CD4-positive, alpha-beta T cell treated with Interleukin-2 at 100 ng/mL for 4 hours (primary cell): ENCODE results near the gene OR4F15.
"Not testable (repeated sequence)": the region's sequence is repeated elsewhere in the genome, so short reads cannot be mapped to it uniquely, and the experiment has no call there.

Source experiments
- DNase-seq: peaks from one replicate; pipeline ENCODE4 v3.0.0-alpha.2; 2020; ENCODE audit warnings: low spot score

The OR4F15 gene, protein sequence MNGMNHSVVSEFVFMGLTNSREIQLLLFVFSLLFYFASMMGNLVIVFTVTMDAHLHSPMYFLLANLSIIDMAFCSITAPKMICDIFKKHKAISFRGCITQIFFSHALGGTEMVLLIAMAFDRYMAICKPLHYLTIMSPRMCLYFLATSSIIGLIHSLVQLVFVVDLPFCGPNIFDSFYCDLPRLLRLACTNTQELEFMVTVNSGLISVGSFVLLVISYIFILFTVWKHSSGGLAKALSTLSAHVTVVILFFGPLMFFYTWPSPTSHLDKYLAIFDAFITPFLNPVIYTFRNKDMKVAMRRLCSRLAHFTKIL

DNA sequence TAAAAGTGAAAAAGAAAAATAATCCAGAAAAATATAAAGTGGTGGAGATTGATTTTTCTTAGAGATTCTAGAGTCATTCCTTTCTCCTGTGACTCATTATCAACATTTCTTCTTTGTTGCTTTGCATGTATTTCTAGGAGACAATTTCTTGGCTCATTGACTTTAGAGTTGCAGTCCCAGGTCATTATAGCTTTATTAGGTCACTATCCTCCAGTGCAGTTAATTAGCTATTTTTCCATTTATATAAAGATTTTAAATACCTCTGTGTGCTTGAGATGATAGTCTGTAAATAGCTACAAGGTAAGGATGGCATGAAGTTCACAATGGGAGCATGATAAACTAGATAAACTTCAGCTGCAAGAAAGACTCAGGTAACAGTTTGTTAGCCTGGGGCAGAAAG is at the start of gene OR4F15:
Gene OR4F15, plus strand, starts transcription at position 301 of the 400 bp plus-strand sequence. CDS start 5,985 bp downstream, outside the sequence.
- DNase-seq, result no peak

DNA sequence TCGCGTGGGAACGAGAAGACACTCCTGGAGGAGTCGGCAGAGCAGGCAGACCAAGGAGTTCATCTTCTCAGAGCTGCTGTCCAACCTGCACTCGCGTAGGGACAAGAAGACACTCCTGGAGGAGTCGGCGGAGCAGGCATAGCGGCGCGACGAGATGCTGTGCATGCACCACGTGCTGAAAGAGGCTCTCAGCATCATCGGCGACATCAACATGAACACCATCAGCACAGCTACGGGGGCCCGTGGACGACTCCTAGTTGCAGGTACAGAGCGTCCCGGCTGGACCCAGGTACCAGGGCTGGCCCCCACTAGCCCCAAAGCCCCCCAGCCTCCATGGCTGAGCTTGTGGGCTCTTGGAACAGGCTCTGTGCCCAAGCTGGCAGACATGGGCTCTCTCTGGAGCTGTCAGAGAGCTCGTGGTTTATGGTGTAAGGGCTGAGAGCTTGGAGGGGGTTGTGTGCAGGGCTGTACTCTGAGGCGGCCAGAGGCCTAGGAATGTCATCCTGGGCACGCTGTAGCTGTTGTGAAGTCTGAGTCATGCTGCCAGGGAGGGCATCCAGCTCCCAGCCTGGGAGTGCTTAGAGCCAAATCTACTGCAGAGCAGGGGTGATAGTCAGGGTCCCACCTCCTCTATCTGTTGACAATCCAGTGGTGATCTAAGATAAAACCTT is 47.2 kb upstream of the OR4F15 start:
- DNase-seq, result not testable (repeated sequence)

DNA sequence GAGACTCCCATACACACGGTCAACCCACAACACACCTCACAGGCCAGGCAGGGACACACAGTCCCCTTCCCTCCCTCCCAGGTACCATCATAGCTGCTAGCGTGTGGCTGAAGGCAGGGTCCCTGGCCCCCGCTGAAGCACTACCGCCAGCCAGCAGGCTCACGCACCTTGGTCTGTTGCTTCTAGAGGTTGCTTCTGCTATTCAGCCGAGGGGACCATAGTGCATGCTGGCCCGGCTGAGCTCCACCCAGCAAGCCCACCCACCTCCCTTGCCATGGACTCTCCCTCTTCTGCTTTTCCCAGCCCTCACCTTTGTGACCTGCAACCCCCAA is 46.7 kb upstream of the OR4F15 start:
- DNase-seq, result not testable (repeated sequence)

DNA sequence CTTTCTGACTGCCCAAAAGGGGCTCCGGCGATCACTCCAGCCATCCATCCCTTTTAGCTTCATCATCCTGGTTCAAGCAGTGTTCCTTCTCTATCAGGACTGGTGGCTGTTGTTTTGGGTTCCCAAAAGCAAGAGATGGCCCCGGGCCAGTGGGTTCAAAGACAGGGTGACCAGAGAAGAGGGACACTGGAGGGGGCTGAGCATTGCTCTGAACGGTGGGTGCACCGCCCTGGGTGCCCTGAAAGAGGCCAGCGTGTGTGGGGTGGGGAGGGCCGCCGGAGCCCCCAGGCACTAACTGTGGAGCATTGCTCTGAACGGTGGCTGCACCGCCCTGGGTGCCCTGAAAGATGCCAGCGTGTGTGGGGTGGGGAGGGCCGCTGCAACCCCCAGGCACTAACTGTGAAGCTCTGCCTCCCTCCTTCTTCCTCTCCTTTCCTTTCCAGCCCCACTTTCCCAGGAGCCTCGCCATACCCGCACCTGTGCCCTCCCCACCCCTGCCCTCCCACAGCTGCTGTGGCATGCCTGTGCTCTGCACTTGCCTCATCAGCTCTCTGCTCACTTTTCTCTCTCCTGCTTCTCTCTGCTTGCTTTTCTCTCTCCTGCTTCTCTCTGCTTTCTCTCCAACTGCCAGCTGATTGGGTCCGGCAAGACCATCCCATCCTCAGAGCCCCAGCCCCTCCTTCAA is 46.1 kb upstream of the OR4F15 start:
- DNase-seq, result no peak

DNA sequence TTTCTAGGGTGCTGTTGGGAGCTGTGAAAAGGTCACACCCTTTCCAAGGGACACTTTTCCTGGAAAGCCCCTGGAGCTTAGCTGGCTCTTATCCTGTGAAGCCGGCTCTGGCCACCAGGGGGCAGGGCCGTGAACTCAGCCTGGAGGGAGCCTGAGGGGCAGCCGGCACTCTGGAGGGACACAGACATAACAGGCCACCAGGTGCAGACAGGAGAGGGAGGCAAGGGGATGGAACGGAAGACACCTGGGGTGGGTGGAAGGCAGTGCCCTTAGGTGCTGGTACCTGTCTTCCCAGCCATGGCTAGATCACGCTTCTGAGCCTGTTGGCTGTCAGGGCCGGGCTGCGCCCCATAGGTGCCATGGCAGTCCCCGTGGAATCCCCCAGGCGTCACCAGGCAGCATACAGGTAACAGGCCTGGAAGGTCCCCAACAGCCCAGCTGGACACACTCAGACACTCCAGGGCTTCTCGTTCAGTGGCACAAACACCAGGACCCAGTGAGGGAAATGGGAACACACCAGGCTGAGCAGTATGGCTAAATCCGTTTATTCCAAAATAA is 44.8 kb upstream of the OR4F15 start:
- DNase-seq, result not testable (repeated sequence)

DNA sequence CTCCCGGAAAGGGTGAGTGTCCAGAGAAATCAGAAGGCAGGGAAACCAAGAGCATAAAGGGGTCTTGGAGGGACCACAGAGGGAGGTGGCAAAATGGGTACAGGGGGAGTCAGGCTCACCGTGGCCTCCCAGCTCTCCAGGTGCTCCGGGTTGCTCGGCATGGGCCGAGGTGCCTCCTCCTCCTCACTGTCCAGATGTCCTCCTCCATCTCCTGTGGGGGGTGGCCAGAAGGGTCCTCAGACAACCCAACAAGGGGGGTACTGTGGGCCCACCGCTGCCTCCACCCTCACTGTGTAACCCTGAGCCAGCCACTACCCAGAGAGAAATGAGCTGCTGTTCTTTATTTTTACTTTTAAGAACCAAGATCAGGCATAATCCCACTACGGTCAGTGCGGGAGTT is 39.1 kb upstream of the OR4F15 start:
- DNase-seq, result no peak

DNA sequence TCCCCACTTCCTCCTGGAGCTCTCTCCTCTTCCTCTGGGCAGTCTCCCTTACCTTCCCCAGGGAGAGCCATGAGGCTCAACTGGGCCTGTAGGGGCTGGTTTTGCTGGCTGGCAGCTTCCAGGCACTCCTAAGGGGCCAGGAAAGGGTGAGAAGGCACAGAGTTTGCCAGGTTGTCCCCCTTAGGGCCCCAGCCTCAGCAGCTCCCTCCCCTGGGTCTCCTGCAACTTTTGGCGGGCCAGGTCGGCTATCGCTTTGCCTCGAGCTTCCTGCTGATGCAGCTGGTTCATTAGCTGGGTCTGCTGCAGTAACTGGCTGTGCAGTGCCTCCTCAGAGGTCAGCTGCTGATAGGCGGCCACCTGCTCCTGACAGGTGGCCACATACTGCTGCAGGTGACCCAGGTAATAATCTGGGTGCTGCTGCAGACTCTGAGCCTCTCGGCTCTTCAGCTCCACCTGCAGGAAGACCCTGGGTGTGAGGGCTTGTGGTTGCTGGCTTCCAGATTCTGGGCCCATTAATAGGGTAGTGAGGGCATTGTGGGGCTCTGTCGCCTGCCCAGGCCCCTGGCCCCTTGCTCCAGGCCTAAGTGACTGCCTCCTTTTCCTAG is 38.4 kb upstream of the OR4F15 start:
- peak; percentile 5 for DNase-seq

DNA sequence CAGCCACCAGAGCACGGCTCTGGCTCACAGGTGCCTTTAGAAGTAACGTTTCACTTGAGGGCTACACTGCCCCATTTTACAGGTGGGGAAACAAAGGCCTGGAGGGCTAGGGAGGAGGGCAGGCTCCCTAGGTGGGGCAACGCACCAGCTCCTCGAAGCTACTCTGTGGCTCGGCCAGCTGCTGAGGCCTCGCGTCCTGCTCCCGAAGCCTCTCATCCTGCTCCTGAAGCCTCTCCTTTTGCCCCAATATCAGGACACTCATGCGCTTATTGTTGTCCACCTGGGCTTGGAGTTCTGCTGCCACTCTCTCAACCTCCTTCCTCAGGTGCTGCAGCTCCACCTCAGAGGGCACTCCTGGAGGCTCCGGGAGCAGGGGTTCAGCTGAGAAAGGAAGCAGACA is 36.9 kb upstream of the OR4F15 start:
- no peak for DNase-seq

DNA sequence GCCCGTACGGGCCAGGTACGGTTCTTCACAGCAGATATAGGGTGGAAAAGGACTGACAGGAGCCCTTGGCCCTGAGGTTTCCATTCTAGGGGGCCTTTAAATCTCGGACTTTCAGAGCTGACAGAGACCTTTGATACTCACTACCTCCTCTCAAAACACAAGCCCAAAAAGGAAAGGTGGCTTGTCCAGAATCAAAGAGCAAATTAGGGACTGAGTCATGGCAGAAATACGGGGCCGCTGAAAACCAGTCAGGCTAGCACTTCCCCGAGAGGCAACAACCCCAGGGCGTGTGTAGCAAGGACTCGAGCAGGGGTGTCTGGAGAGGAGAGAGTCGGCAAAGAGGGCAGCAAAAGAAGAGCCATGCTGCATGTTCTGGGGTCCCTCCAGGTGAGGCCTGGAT is 33.4 kb upstream of the OR4F15 start:
- DNase-seq, result not testable (repeated sequence)

DNA sequence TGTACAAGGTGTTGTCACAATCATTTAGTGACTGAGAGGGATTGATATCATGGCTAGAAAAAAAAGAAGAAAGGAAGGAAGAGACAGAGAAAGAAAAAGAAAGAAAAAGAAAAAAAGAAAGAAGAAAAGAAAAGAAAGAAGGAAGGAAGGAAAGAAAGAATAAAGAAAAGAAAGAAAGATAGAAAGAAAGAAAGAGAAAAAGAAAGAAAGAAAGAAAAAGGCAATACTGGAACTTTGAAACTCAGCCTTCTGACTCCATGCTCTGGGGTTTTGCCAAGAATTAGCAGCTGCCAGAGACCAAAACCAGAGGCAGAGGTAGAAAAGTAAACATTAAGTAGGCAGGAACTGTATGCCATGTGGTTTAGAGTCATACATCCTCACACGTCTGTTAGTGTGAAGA is 31.8 kb upstream of the OR4F15 start:
- not testable (repeated sequence) for DNase-seq

DNA sequence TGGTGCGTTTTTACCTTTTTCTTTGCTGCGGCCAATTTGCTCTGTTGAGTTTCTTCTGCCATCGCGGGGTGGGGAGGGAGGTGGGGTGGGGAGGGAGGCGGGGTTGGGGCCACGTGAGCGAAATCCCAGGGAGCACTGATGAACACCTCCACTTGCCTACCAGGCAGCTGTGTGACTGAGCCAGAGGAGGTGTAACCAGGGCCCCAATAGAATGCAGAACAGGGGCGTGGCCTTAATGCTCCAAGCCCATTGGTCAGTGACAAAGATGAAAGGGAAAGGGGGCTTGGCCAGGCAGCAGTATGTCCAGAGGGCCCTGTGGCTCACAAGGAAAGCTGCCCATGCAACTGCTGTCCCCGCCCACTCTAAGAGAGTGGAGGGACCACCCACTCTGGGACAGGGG is 30.1 kb upstream of the OR4F15 start:
- DNase-seq, result no peak

DNA sequence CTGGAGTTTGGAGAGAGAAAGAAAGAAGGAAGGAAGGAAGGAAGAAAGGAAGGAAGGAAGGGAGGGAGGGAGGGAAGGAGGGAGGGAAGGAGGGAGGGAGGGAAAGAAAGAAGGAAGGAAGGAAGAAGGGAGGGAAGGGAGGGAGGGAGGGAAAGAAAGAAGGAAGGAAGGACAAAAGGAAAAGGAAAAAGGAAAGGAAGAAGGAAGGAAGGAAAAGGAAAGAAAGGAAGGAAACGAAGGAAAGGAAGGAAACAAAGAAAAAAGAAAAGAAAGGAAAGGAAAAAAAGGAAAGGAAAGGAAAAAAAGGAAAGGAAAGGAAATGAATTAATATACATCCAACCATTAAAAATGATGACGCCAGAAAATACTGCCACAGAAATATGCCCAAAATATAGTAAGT is 27.4 kb upstream of the OR4F15 start:
- DNase-seq, result no peak

DNA sequence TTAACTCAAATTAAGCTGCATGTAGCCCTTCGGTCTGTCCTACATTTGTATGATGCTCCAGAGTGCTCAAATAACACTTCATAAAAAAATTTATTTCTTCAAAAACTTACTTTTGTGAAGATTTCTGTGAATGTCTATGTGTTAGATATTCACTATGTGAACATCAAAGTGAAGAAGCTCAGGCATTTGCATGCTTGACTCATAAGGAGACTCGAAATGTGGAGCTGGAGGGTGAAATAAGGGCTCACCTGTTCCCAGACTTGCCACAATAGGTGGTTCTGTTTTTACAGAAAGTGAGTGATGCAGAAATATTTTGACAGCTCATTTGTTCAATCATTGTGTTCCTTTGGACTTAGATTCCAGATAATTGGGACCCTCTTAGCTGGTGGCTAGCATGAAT is 25.6 kb upstream of the OR4F15 start:
- DNase-seq, result not testable (repeated sequence)

DNA sequence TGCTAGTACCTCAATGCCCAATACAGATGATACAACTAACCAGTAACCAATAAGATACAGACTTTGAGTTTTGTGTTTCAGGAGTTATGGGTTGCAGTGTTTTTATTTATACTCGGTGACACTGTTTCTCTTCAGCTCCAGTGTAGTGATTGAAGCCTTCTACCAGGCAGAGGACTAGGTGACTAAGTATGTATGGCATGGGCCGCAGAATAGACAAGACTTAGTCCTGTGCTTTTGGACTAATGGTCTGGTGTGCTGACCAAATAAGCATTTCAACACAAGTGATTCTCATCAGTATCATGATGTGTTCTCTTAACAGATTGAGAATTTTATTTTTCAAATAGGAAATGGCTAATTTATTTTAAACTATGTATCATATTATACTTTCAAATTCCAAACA is 24.0 kb upstream of the OR4F15 start:
- DNase-seq, result not testable (repeated sequence)

DNA sequence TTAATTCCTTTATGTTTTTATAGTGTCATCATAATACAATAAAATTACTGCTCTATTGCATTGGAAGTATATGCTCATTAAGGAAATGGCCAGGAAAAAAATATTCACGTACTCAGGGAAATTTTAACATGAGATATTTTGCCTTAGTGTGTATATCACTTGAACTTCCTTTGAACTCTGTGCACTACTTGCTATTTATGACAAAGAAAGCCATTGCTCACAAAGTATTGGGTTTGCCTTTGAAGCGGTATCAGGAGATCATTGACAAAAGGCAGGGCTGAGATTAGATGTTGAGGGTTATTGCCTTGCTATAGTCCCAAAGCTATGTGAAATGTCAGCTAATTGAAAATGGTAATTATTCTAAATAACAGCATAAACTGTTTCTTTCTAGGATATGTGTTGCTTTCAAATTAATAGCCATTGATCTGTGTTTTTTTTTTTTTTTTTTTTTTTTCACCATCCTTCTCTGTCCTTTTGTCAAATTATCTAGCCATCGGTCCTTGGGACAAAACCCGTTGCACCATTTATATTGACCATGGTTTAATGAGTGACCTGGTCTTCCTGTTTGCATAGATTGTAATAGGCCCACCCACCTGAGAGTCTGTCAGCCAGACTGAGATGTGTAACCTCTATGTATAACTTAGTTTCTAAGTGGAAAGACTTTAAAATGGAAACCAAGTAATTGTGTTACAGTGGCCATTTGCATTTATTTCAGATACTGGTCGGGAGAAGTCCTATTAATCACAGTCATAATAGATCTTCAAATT is 23.3 kb upstream of the OR4F15 start:
- DNase-seq, result not testable (repeated sequence)

DNA sequence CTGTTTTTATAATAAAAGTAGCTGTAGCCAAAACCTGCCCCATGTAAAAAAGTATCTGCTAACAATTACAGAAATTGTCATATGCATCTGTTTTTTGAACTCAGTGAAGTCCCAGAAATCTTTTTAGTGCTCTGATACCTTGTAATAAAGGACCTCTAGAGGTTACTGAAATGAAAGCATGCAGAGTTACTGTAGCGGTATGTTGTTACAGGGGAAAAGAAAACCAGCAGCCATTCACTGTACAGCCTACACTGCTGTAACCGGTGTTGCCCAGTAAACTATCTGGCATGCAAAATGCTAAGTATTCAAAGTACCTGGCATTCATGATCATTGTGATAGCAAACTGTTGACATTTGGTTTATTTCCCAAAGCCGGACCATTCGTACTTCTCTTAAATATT is 21.3 kb upstream of the OR4F15 start:
- not testable (repeated sequence) for DNase-seq

DNA sequence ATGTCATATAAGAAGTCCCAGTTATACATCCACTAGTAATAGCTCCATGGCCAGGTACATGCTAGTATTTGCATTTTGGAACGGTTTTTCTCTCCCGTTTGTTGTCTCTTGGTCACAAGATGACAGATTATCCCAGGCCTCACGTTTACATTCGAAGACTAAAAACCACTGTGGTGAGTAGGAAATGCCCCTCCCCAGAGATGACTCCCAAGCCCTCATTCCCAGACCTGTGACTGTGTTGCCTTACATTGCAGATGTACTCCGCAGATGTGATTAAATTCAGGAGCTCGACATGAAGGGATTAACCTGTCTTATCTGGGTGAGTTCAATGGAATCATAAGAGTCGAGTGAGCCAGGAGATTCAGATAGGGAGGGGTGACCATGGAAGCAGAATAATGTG is 18.0 kb upstream of the OR4F15 start:
- not testable (repeated sequence) for DNase-seq

DNA sequence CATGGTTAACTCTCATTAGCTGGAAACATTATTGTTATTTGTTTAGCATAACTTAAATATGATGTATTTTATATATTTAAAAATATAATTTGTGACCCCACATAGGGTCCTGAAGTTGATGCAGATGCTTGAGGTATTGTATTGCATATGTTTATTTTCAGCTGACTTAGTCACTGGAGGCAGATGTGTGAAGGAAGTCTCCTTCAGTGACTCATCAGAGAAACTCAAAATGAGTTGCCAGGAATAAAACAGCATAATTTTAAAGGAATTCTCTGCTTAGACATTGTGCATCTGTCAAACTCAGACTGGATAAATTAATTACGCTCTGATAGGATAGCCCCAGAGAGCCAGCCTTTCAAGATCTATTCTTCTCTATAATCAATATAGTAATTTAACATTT is 16.5 kb upstream of the OR4F15 start:
- no peak for DNase-seq

DNA sequence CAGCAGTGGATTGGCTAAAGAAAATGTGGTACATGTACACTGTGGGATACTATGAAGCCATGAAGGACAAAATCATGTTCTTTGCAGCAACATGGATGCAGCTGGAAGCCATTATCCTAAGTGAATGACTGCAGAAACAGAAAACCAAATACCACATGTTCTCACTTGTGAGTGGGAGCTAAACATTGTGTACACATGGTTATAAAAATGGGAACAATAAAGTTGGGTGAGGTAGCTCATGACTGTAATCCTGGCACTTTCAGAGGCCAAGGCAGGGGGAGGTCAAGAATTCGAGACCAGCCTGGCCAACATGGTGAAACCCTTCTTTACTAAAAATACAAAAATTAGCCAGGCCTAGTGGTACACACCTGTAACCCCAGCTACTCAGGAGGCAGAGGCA is 12.3 kb upstream of the OR4F15 start:
- no peak for DNase-seq

DNA sequence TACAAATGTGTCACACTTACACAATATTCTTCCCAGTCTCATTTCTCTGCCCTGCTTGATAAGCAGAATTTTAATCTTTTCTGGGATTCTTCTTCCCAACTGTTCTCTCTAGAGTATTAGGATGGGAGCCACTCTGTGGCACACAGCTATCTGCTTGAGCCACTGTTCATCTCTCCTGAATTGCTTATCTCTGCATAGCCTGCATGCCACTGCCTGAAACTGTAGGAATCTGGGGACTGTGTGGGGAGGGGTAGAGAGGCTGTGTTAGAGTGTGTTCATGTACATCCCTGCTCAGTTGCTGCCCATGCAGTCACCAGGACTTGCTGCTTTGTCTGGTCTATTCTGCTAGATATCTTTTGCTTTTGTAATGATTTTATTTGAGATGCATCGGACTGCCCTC is 11.0 kb upstream of the OR4F15 start:
- DNase-seq, result no peak

DNA sequence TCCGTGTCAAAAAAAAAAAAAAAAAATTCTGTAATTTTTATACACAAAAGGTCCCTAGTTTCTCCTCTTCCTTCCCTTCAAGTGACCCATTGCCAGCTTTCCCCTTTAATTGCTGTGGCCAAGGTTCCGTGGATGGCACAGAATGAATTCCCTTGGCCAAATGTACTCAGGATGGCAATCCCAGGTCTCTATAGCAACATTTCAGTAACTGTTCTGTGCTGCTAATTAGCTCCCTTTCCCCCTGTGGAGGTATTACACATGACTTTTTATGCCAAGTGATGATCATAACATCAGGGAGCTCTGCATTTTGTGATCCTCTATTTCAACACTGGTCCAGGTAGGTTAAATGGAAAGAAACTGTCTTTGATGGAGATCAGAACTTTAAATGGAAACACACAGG is 8.8 kb upstream of the OR4F15 start, which contains the start of gene OR4F6:
Gene OR4F6, plus strand, starts transcription at position 301 of the 400 bp plus-strand sequence. CDS start 2,211 bp downstream, outside the sequence.
- DNase-seq, result no peak

DNA sequence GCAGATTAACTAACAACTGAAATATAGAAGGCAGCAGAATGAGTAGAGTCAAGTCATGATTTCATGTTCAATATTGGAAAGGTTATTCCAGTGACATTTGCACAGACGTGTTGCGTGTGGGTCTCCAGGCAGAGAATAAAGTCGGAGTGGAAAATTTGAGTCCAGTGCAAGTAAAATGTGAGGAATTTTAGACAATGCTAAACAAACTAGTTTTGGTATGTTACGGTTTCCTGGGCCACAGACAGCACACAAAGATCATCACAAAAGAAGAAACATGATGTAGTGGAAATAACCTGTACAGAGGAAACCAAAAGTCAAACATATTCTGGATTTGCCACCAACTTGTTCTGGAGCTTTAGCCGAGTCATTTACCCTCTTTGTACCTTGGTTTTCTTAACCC is 8.3 kb upstream of the OR4F15 start:
- DNase-seq, result no peak
